Left lobe of liver (tissue), 2 donors: ENCODE results near the gene PDCD4. TPM values are rescaled to one million over a fixed set of nuclear protein-coding genes. Genes with fewer than 3 reads are reported as not detected.
"Not testable (repeated sequence)": the region's sequence is repeated elsewhere in the genome, so short reads cannot be mapped to it uniquely, and the experiment has no call there.

Source experiments
- ATAC-seq: fragments of 200-7000 bp; cut with Tn5 transposase; one replicate; pipeline ENCODE4 v1.9.1; 2020; ENCODE audit warnings: mild to moderate bottlenecking, moderate library complexity
- DNase-seq: peaks from one replicate; pipeline ENCODE4 v3.0.0-alpha.2; 2020; ENCODE audit warnings: low spot score
- total RNA-seq: library from RNA; stranded (reverse); gene quantifications from one replicate; pipeline ENCODE4 v1.2.1, GENCODE V29; 2021
- donor health status: DM: no; HTN: no; CAD: no; lungs with moderate emphysema.
- donor health status: DM: no; HTN: yes; CAD: no.

PDCD4 gene
- total RNA-seq, 1 donor from 2014 or later: 30.3 TPM

DNA sequence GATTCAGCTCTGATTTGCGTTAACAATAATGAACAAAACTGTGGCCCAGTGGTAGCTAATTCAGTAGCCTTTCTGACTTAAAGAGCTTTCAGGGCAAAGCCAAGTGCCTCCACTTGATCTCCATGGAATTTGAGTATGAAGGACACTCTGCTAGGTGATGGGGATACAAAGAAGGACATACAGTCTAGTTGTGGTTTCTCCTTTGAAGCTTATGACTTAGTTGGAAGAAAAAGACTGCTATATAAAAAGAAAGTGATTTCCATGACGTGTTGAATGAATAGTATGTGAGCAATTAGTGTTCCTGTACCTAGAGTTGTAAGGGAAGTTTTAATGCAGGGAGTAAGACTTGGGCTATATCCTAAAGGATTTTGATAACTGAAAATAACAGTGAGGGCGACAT, 8.3 kb downstream of the PDCD4 start:
- ATAC-seq: no peak
- DNase-seq: no peak

DNA sequence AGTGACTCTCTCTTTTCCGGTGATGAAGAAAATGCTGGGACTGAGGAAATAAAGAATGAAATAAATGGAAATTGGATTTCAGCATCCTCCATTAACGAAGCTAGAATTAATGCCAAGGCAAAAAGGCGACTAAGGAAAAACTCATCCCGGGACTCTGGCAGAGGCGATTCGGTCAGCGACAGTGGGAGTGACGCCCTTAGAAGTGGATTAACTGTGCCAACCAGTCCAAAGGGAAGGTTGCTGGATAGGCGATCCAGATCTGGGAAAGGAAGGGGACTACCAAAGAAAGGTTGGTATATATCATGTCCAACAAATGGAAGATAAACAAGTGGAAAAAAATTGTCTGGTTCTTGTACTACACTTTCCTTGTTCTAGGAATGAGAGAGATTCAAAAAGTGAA, 9.5 kb downstream of the PDCD4 start:
- DNase-seq: no peak
- ATAC-seq: peak; percentile 67

DNA sequence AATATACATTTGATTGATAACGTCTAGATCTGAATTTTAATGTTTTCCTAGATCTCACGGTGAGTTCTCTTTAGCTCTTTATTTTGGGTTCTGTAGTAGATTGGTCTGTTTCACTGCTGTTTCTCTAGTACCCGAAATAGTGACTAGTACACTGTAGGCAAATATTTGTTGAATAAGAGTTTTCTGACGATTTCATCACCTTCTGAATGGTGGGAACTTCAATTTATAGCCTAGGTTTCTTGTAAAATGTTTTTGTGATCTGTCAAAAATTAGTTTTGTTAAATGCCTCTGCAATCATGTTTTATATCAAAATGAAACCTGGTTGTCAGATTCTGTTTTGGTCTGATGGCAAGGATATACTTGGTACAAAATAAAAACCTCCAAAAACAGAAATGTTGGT, 10.2 kb downstream of the PDCD4 start:
- DNase-seq (no peak), ATAC-seq (no peak)

DNA sequence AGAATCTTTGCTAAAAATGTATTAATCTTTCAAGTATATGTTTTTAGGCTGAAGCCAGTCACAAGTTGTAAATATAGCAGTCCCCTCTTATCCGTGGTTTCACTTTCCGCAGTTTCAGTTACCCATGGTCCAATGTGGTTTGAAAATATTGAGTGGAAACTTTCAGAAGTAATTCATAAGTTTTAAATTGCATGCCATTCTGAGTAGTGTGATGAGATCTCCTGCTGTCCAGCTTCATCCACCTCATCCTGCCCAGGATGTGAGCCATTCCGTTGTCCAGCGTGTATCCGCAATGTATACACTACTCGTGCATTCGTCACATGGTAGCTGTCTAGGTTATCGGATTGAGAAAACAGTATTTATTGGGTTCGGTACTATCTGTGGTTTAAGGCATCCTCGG, 12.2 kb downstream of the PDCD4 start:
- ATAC-seq (no peak), DNase-seq (no peak)

GRCh38 chr10:110885932-110886674, 14.4 kb downstream of the PDCD4 start:
- no peak for ATAC-seq

DNA sequence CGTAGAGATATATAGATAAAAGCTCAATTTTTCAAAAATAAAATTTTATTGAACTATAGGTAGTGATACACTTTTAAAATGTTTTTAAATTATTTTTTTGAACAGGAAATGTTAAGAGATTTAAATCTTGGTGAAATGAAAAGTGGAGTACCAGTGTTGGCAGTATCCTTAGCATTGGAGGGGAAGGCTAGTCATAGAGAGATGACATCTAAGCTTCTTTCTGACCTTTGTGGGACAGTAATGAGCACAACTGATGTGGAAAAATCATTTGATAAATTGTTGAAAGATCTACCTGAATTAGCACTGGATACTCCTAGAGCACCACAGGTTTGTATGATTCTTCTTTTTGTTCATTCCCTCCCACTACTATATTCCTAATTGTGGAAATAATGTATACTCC, 15.8 kb downstream of the PDCD4 start:
- no peak for ATAC-seq
- no peak for DNase-seq

More at GRCh38 chr10:110885932-110886674, 14.4 kb downstream of the PDCD4 start:
- no peak for DNase-seq

GRCh38 chr10:110892602-110893288, 21.0 kb downstream of the PDCD4 start:
- ATAC-seq (no peak), DNase-seq (no peak)

DNA sequence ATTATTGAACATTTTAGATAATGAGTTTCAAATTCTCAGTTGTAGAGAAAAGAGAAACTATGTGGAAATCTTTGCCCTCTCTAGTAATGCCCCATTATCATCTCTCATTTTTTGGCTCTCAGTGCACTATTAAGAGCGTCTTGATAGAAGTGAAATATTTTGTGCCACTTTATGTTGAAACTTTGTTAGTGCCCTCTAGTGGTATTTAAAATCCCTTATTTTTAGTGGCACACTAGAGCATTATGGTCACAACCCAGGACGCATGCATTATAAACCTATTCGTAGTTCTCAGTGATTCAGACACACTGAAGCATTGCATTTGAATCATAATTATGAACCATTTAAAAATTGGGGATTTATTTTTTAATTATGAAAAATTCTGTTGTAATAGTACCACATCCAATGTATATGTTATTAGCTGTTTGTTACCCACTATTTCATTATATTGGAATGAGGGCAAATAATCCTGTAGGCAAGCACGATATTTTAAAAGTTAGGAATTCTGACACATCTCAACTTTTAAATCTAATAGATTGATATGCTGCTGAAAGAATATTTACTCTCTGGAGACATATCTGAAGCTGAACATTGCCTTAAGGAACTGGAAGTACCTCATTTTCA, 21.9 kb downstream of the PDCD4 start:
- peak; percentile 88 for ATAC-seq
- no peak for DNase-seq

DNA sequence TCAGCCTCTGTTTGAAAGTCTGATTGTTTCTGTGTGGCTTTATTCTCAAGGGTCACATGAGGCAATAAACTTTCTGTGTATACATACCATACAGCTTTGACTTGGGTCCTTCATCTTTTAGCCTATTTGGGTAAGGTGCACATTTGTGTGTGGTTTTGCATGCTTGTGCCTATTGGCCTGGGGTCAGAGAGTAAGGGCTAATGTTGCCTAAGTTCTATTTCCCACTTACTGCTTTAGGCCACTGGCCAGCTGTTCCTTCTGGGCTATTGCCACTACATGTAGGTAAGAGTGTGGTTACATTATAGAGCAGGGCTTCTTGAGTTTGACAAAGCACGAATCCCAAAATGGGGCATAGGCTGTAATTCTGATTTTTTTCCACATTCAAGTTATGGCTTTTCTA, 25.5 kb downstream of the PDCD4 start:
- ATAC-seq (peak; percentile 90), DNase-seq (peak; percentile 72)

DNA sequence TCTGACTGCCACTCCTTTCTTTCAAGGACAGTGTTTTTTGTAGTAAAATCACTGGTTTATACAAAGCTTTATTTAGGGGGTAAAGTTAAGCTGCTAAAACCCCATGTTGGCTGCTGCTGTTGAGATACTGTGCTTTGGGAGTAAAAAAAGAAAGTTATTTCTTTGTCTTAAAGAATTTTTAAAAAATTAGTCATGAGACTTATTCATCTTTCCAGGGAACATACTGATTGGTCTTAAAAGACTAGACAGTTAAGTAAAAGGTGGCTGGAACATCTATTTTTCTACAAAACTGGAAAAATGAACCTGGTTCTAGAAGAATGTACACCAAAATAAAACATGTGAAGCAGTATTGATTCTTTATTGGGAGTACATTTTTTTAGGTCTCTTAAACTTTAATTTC, 26.7 kb downstream of the PDCD4 start:
- ATAC-seq (no peak), DNase-seq (no peak)

DNA sequence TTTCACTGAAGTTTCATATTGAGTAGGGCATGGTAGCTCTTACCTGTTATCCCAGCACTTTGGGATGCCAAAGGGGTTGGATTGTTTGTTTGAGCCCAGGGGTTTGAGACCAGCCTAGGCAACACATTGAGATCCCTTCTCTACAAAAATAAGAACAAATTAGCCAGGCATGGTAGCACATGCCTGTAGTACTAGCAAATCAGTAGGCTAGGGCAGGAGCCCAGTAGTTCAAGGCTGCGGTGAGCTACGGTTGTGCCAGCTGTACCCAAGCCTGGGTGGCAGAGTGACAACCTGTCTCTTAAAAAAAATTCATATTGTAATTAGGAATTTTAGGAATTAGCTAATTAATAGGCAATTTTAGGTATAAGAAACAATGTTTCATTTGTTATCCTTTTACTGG, 29.3 kb downstream of the PDCD4 start:
- DNase-seq (no peak), ATAC-seq (peak; percentile 49)

DNA sequence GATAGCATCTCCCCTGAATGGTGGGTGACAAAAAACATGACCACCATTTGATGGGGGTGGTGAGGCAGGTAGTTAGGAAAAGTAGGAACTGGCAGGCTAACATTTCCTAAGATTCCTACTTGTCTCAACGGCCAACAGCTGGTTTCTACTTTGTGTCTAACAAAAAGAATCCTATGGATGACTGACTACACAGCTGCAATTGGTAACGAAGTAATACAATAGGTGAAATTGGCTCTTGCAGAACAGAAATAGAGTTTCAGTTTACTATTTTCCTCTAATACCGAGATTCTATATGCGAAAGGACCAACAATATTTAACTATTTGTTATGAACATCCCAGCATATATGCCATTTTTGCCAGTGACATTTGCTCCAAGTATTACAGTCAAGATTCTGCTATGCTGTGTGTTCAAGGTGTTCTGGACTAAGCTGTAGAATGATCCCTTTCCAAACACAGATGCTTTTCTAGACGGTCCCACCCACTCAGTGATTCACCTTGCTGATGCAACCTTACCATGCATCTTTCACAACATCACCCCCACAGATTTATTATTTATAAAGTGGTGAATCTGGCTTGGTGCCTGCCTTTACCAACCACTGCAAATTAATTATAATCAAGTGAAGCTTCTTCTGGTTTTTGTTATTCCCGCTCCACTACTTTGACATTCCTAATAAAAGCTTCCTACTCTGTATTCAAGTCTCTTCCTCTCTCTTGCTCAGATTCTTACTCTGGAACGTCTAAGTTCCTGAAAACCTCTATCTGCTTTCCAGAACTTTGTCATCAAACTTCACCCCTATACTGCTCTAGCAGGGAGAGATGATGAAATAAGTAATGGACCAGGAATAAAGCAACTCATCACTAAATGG, 30.5 kb downstream of the PDCD4 start:
- ATAC-seq: no peak
- no peak for DNase-seq

GRCh38 chr10:110903280-110904278, 31.9 kb downstream of the PDCD4 start:
- ATAC-seq: no peak
- DNase-seq: no peak

- DNase-seq (no peak), ATAC-seq (no peak)
Observed at GRCh38 chr10:110910138-110910537, 38.4 kb downstream of the PDCD4 start.

- DNase-seq: no peak
- ATAC-seq: no peak
Observed at GRCh38 chr10:110912374-110912773, 40.6 kb downstream of the PDCD4 start.

DNA sequence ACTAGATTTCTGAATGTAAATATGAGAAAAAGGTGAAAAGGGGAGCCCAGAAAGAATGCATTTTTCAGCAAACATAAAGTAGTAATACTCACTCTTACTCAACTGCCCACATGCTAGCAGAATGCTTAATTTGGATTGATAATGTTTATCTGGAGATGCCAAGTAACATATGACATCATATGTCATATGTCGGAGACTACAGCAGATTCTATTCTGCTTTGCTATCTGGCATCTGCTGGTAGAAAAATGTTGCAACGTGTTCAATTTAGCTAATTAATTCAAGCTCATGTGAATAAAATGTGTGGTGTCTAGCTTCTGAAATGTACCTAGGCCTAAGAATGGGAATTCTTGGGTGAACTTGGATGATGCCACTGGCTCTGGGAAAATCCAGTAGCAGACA, 42.7 kb downstream of the PDCD4 start:
- DNase-seq (no peak), ATAC-seq (no peak)

DNA sequence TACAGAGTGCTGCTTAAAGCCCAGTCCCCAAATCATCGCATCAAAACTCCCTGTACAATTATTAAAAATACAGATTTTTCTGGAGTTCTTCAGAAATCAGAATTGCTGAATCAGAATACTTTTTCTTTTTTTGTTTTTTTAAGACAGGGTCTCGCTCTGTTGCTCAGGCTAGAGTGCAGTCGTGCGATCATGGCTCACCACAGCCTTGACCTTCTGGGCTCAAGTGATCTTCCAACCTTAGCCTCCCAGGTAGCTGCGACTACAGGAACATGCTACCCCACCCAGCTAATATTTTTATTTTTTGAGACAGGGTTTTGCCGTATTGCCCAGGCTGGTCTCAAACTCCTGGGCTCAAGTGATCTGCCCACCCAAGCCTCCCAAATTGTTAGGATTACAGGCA, 43.3 kb downstream of the PDCD4 start:
- ATAC-seq (no peak), DNase-seq (no peak)

GRCh38 chr10:110915600-110915999, 43.9 kb downstream of the PDCD4 start:
- DNase-seq, ATAC-seq: not testable (repeated sequence)

DNA sequence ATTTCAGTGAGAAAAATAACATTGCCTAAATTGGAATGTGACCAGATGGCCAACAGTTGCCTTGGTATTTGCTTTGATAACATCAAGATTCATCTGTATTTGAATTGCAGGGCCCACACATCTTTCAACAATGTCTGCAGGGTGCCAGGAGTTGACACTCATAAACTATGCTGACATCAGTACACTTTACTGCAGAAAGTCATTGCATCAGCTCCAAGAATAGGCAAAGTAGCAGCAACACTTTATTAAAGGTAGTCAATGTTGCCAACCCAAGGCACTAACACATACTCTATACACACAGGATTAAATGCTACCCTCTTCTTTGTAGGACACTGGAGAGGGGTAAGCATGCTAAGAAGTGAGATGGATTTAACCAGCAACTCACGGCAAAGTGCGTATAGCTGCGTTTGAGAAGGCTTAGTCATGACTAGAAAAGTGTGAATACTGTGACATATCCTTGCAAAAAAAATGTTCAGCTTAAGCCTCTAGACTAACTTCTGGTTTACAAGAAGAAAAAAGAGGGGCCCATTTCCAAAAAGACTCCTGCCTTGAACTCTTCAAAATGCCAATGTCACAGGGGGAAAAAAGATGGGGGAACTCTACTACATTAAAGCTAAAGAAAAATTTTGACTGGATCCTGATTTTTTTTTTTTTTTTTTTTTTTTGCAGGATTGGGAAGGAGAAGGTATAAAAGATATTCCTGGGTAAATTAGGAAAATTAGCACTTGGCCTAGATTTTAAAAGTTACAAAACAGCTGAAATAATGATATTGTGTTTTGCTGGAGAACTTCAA, 45.0 kb downstream of the PDCD4 start:
- DNase-seq: no peak
- ATAC-seq: no peak
